Ramos (cell line): ENCODE results near the gene GMDS.

Experiments
- in situ Hi-C: fragments of 300-500 bp; cut with MboI; formaldehyde crosslinking; loops from one replicate; pipeline ENCODE4 v1.14.3; 2022; ENCODE audit warnings: low sequenced_read_pairs; ENCODE audit not compliant: unreplicated experiment

GMDS gene

GRCh38 chr6:2020909-2021308, 224.5 kb downstream of the GMDS start:
- in situ Hi-C loops: no loop called here

- in situ Hi-C loops: no loop called here
Observed at GRCh38 chr6:2019051-2019450, 226.4 kb downstream of the GMDS start.

DNA sequence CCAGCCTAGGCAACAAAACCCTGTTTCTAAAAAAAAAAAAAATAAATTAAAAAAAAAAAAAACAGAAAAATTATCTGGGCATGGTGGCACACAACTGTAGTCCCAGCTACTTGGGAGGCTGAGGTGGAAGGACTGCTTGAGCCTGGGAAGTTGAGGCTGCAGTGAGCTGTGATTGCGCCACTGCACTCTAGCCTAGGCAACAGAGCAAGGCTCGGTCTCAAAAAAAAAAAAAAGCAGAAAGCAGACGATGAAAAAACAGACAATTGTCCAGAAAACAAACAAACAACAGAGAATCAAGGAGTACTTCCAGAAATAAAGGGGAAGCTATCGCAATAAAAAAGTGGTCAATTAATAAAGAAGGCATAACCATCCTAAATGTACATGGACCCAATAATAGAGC, 229.4 kb downstream of the GMDS start:
- in situ Hi-C loops: no loop called here

DNA sequence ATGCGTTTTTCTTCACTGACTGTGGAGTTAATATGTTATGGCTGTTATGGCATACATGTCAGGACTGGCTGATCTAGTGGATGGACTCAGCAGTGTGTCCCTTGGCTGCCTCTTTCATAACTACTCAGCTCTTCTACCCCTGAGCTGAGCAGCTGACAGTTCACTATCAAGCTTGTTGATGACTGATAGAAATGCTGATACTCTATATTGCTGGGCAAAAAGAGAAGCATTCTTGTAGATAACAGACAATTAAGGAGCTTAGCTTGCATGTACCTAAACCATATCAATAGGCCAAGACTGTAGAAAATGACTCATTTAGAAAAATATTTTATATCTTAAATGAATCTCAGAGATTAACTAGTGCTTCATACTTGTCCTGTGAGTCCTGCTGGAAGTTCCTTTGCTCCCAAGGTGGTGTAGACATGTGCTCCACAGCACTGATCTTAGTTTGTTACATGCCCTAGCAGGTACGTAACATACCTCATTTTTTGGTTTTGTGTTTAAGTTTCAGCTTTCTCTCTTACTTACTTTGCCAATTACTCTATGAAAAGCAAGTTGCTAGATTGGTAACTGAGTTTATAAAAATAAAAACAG, 236.9 kb downstream of the GMDS start:
- in situ Hi-C loops: no loop called here

DNA sequence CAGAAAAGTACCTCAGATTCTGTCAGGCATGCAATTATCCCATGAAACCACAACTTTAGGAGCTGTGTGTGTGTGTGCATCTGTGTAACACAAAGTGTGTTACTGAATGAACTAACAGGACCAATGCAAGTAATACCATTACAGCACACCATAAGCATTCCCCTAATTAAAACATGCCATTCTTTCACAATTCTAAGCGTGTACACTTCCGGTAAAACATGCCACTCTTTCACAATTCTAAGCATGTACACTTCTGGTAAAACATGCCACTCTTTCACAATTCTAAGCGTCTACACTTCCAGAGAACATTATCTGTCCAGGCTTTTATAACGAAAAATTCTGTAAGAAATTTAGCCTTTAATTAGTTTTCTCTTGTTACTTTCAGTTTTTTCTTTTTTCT, 238.2 kb downstream of the GMDS start:
- in situ Hi-C loops: no loop called here

DNA sequence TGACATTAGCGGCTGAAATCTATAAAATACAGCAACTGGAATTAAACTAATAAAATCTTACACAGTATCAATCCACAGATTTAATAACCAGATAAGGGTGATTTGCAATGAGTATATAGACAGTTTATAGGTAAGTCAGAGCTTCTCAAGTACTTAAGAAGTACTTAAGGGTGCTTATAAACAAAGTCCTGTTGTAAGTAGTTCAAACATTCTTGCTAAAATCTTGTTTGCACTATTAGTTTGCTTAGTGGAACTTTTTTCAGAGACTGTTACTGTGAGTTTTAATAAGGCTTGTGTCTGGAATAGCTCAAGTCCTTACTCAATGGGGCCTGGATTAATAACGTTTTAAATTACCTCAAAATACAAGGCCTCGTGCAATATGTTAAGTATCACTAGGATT, 240.5 kb downstream of the GMDS start:
- in situ Hi-C loops: no loop called here

DNA sequence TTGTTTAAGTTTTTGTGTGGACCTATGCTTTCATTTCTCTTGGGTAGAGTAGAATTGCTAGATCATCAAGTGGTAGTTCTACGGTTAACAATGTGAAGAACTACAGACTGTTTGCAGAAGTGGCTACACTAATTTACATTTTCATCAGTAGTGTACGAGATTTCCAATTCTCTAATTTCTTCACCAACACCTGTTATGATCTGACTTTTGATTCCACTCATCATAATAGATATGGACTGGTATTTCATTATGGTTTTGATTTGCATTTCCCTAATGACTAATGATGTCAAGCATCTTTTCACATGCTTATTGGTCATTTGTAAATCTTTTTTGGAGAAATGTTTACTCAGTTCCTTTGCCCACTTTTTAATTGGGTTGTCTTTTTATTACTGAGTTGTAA, 244.4 kb downstream of the GMDS start:
- in situ Hi-C loops: no loop called here

DNA sequence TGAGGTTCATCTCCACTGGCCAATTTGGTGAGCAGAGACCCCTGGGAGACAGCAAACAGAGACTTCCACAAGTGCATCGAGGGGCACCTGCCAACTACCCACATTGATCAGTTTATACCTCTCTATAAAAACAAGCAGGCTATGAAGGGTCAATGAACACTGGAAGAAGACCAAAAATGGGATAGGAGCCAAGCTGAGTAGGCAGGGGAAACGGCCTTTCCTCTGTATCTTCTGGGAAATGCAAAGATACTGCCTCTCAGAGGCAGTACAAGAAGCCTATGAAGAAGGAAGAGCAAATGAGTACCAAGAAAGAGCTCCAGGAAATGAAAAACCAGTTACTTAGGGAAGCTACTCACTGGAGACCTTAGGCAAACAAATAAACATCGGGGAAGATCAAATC, 247.7 kb downstream of the GMDS start:
- in situ Hi-C loops: no loop called here

DNA sequence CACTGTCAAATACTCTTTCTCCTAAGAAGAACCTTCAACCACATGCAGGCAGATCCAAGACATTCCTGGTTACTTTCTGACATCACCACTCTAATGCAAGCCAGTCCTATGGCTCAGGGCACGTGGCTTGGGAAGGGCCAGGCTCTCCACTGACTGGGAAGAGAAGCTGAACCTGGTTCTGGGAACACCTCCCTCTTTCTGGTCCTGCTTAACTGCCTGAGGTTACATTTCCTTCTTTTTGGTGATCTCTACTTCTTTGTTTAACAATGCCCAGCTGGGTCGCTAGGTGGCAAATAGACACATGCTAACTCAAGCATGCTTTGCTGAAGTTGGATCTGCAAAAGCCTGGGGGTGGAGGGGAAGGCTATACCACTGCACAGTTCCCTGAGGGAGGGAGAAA, 249.8 kb downstream of the GMDS start:
- in situ Hi-C loops: no loop called here

DNA sequence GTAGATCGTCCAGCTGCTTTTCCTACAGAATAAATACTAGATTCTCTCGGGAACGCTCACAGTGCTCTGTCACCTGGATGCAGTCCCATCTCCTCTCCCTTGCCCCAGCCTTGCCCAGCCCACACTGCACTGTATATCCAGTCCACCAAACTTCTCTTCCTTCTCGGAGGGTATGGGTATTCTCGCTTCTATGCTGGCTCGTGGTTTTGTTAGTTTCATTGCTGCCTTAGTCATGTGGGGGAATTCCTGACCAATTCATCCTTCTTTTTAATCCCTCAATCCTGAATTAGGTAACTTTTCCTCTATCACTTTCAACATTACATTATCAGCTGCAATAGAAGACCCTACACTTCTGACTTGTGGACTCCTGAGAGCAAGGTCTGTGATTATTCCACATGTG, 252.4 kb downstream of the GMDS start:
- in situ Hi-C loops: no loop called here

GRCh38 chr6:1991332-1991878, 254.0 kb downstream of the GMDS start:
- in situ Hi-C loops: no loop called here

DNA sequence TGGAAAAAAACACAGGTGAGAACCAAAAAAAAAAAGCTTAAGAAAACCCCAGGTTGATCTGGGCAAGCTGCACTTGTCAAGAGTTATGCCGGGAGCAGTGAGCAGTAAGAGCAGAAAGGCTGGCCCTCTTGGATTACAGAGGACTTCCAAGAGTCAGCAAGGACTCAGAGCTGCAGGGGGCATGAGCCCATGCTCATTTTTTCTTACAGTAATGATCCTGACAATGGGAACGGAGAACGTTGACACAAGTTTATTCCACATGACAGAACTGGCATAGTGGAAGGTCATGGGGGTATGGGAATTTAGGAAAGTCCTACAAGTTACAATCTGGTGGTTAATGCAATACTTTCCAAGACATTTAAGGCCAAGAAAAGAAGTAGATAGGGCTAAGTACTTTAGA, 256.6 kb downstream of the GMDS start:
- in situ Hi-C loops: no loop called here

DNA sequence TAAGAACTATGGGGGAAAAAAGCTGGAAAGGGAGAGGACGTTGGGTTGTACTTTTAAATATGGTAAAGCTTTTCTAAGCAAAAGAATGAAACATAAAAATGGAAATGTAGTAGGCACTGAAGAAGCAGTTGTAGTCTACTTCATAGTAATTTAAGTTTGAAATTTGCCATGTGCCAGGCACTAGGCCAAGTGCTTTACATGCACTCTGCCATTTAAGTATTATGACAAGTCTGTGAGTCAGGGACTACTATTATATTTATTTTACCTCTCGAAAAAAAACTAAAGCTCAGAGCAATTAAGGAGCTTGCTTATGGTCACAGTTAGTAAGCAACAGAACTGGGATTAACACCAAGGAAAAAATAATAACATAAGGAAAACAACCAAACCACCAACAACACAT, 257.8 kb downstream of the GMDS start:
- in situ Hi-C loops: no loop called here

- in situ Hi-C loops: no loop called here
Observed at GRCh38 chr6:1986454-1987243, 258.8 kb downstream of the GMDS start.

- in situ Hi-C loops: no loop called here
Observed at GRCh38 chr6:1984346-1984994, 260.9 kb downstream of the GMDS start.

GRCh38 chr6:1983850-1984249, 261.6 kb downstream of the GMDS start:
- in situ Hi-C loops: no loop called here

GRCh38 chr6:1972962-1973361, 272.4 kb downstream of the GMDS start:
- in situ Hi-C loops: no loop called here

DNA sequence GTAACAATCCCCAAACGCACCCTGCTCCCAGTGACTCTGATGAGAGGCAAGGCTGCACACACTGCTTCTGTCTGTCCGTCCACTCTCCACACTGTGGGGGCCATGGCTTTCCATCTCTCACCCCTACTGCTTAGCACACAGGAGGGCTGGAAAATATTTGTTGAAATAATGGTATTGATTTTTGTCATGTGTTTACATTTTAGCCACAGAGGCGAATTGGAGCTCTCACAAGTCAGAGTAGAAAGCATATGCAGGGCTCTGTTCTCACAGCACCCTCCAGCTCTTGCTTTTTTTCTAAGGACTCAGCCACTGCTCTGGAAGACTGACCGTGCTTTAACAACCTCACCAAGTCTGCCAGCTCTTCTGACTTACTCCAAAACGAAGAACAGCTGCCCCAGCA, 273.8 kb downstream of the GMDS start:
- in situ Hi-C loops: no loop called here

GRCh38 chr6:1970151-1970561, 275.2 kb downstream of the GMDS start:
- in situ Hi-C loops: no loop called here

- in situ Hi-C loops: no loop called here
Observed at GRCh38 chr6:1966713-1967112, 278.7 kb downstream of the GMDS start.

GRCh38 chr6:1965596-1966224, 279.7 kb downstream of the GMDS start:
- in situ Hi-C loops: no loop called here
